HAP-1 (cell line): ENCODE data around the gene SSH2.

ENCODE experiments used
- DNase-seq, 2 experiments: peaks; one replicate each; pipeline ENCODE4 v3.0.0-alpha.2; 2016 to 2020; ENCODE audit warnings: low spot score in 2 of 2
- H3K27me3 ChIP-seq: fragments of 250-450 bp; sonication (Bioruptor Pico); 2 replicates; pipeline ENCODE4 v1.5.1; 2020; ENCODE audit warnings: low read depth, mild to moderate bottlenecking, moderate library complexity
- H3K36me3 ChIP-seq: fragments of 250-450 bp; sonication (Bioruptor Pico); replicated peaks from 2 replicates; pipeline ENCODE4 v1.5.1; 2020; ENCODE audit warnings: mild to moderate bottlenecking
- H3K4me1 ChIP-seq: fragments of 250-450 bp; sonication (Bioruptor Pico); 2 replicates; pipeline ENCODE4 v1.5.1; 2020; ENCODE audit warnings: mild to moderate bottlenecking
- H3K4me3 ChIP-seq: fragments of 250-450 bp; sonication (Bioruptor Pico); 2 replicates; pipeline ENCODE4 v1.5.1; 2020; ENCODE audit warnings: mild to moderate bottlenecking, moderate library complexity
- H3K9me3 ChIP-seq: fragments of 250-450 bp; sonication (Bioruptor Pico); 2 replicates; pipeline ENCODE4 v1.5.1; 2020; ENCODE audit warnings: mild to moderate bottlenecking, moderate library complexity
- in situ Hi-C: fragments of 300-500 bp; cut with MboI; formaldehyde crosslinking; loops from 3 replicates; pipeline ENCODE4 v1.14.3; 2020; ENCODE audit warnings: low sequenced_read_pairs, inconsistent platforms, mixed read lengths

Gene SSH2

DNA sequence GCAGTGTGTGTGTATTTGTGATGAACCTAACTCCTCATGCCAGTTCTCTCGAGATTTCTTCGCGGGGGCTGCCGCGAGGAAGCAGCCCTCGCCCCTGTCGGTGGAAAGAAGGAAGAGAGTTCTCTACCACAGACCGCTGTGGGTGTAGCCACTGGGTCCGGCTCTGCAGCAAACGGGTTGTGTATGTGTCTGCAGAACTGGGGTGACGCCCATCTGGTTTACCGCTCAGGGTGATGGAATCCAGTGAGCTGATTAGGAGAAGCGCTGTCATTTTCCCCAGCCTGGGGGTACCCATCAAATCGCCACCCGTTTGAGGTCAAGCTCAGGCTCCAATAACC, 315.0 kb downstream of the SSH2 start:
- Histone ChIP-seq H3K36me3 (peaks cover 3% of the 10 kb centered on the region; the same call in 1 of the 2 replicates), H3K4me1 (peaks cover 8% of the 10 kb centered on the region), H3K27me3 (no peaks in the 10 kb centered on the region), H3K9me3 (no peaks in the 10 kb centered on the region), H3K4me3 (no peak overlapping the region)
- in situ Hi-C loops, result loop anchor here (5.0 to 25.0 kb wide), 2 partner anchors 48 to 322 kb away; partner anchors contain the start of genes ABHD15, EFCAB5, SSH2 and TP53I13
- DNase-seq, result no peak

DNA sequence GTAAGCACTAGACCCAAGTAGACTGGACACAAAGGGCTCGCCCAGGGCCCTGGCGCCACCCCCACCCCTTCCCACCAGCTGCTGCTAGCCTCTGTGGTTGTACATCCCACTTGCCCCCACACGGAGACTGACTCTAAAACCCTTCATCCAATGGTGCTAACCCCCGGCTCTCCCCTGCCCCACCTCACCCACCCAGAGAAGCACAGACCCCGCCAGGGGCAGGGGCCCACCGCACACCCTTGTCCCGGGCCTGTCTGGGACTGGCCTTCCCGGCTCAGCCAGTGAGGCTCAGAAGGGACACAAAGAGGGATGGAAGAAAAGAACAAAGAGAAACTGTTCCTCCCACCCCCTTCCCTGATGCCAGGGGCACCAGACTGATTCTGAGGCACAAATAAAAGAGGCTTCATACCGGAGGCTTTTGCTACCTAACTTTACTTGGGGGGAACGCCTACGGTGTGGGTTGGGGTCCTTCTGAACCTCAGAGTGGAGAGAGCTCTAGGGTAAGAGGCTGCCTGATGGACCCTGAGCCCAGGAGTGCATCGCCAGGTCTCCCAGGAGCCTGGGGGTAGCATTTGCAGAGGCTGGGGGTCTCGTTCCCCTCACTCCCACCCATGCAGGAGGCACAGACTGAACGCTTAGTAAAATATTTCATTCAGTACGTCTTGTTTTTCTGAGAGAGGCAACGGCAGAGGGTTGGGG, 315.5 kb downstream of the SSH2 start:
- no peaks in the 10 kb centered on the region for H3K9me3 ChIP-seq
- no peak overlapping the region for H3K4me3 ChIP-seq
- H3K27me3 ChIP-seq, result no peaks in the 10 kb centered on the region
- H3K4me1 ChIP-seq, result peaks cover 8% of the 10 kb centered on the region
- no peak for DNase-seq
- H3K36me3 ChIP-seq, result peaks cover 3% of the 10 kb centered on the region; the same call in 1 of the 2 replicates
- in situ Hi-C loops, result loop anchor here (5.0 to 25.0 kb wide), 2 partner anchors 47 to 323 kb away; partner anchors contain the start of genes ABHD15, EFCAB5, SSH2 and TP53I13

DNA sequence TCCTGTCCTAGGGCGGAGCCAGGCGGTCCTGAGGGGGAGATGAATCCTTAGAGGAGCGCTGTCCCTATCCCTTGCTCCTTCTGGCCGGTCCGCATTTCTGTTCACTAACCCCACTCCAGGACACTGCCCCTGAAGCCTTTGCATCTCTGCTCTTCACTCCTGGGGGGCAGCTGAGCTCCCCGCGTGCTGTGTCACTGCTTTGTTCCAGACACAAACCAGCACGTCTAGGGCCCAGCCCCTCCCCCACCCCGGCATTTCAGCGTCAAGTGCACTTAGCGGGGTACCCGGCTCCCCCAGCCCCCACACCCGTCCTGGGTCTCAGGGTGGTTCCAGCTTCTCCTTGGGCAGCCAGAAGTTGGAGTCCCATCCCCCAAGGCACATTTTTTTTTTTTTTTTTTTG, 316.2 kb downstream of the SSH2 start:
- Histone ChIP-seq H3K4me1 (peaks cover 8% of the 10 kb centered on the region), H3K9me3 (no peaks in the 10 kb centered on the region), H3K4me3 (no peak overlapping the region), H3K27me3 (no peaks in the 10 kb centered on the region), H3K36me3 (peaks cover 3% of the 10 kb centered on the region; the same call in 1 of the 2 replicates)
- no peak for DNase-seq
- in situ Hi-C loops, result loop anchor here (25.0 kb wide), 1 partner anchor 323 kb away; the partner anchor contains the start of genes EFCAB5 and SSH2

DNA sequence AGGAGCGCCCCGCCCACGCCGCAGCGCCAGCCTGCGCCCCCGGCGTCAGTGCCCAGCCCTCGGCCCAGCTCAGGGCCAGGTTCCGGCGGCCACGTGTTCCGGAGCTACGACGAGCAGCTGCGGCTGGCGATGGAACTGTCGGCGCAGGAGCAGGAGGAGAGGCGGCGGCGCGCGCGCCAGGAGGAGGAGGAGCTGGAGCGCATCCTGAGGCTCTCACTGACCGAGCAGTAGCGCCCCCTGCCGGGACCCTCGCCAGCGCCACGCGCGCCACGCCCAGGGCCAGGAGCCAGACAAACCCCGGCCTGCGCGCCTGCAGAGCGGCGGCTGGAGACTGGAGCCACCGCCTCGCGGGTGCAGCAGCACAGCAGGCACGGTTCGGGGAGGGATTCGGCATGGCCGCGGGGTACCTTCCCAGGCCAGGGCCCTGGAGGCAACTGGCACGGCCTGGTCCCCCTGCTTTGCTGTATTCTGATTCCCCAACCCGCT, 316.6 kb downstream of the SSH2 start:
- no peak for DNase-seq
- Histone ChIP-seq H3K4me1 (peaks cover 8% of the 10 kb centered on the region), H3K4me3 (no peak overlapping the region), H3K27me3 (no peaks in the 10 kb centered on the region), H3K36me3 (peaks cover 3% of the 10 kb centered on the region; the same call in 1 of the 2 replicates), H3K9me3 (no peaks in the 10 kb centered on the region)
- in situ Hi-C loops, result loop anchor here (25.0 kb wide), 1 partner anchor 324 kb away; the partner anchor contains the start of genes EFCAB5 and SSH2

DNA sequence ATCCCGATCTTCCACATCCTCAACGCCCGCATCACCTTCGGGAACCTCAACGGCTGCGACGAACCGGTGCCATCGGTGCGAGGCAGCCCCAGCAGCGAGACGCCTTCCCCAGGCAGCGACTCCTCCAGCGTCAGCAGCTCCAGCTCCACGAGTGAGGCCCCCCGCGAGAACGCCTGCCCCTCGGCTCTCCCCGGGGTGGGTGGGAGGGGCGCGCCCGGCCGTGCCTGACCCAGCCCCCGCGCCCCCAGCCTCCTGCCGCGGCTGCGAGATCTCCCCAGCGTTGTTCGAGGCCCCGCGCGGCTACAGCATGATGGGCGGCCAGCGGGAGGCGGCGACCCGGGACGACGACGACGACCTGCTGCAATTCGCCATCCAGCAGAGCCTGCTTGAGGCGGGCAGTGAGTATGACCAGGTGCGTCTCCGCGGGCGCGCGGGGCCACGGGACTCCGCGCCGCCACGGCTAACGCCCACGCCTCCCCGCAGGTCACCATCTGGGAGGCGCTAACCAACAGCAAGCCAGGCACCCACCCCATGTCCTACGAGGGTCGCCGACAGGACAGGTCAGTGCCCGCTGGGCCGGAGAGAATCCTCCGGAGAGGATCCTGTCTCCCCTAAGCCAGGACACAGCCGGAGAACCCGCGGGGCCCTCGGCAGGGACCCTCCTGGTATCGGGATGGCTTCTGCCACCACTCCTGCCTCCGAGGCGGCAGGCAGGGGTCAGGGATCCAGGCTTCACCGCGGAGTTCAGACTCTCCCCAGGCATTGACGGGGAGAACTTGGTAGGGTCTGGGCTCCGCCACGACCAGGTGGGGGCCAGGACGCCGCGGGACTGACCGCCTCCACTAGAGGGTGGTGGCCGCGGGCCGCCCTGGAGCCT, 317.4 kb downstream of the SSH2 start:
- in situ Hi-C loops, result loop anchor here (25.0 kb wide), 1 partner anchor 325 kb away; the partner anchor contains the start of genes EFCAB5 and SSH2
- DNase-seq, result no peak
- no peaks in the 10 kb centered on the region for H3K27me3 ChIP-seq
- no peaks in the 10 kb centered on the region for H3K9me3 ChIP-seq
- peaks cover 5% of the 10 kb centered on the region for H3K4me1 ChIP-seq
- H3K4me3 ChIP-seq, result no peak overlapping the region
- H3K36me3 ChIP-seq, result peaks cover 3% of the 10 kb centered on the region; the same call in 1 of the 2 replicates

DNA sequence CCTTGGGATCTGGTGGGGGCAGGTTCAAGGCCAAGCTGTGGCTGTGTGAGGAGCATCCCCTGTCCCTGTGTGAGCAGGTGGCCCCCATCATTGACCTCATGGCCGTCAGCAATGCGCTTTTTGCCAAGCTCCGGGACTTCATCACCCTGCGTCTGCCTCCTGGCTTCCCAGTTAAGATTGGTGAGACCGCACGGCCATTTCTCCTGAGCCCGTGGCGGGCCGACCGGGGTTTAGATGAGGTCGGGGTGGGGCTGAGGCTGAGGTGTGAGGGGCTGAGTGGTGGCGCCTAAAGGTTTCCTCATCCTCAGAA, 318.0 kb downstream of the SSH2 start:
- Histone ChIP-seq H3K4me3 (no peak overlapping the region), H3K27me3 (no peaks in the 10 kb centered on the region), H3K36me3 (peaks cover 3% of the 10 kb centered on the region; the same call in 1 of the 2 replicates), H3K9me3 (no peaks in the 10 kb centered on the region), H3K4me1 (no peaks in the 10 kb centered on the region)
- in situ Hi-C loops, result loop anchor here (25.0 kb wide), 1 partner anchor 325 kb away; the partner anchor contains the start of genes EFCAB5 and SSH2
- no peak for DNase-seq

DNA sequence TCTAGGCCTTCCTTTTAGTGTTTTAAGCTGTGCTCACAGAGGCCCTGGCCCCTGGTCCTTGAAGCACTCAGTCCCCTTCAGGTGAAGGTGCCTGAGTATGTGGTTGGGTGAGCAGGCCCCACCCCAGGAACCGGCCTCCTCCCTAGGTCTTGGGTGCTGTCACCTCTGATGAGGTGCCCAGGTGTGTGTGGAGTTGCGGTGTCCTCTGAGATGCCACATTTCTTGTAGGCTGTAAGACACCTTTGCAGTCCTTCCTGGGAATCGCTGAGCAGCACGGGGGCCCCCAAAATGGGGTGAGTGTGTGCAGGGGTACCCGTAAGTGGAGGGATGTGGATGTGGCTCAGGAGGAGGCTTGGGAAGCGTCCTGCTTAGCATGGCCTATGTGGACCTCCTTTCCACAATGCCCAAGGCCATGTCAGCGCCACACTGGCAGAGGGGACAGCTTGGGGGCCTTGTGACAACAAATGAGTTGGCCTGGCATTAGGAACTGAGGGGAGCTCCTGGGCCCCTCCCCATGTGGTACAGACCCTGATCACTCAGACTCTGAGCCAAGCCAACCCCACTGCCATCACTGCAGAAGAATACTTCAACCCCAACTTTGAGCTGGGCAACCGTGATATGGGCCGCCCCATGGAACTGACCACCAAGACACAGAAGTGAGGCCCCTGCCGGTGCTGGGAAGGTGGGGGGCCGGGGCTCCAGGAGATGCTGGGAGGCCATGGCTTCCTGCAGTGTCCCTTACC, 318.5 kb downstream of the SSH2 start:
- in situ Hi-C loops, result loop anchor here (25.0 kb wide), 1 partner anchor 326 kb away; the partner anchor contains the start of genes EFCAB5 and SSH2
- no peak for DNase-seq
- H3K9me3 ChIP-seq, result no peaks in the 10 kb centered on the region

DNA sequence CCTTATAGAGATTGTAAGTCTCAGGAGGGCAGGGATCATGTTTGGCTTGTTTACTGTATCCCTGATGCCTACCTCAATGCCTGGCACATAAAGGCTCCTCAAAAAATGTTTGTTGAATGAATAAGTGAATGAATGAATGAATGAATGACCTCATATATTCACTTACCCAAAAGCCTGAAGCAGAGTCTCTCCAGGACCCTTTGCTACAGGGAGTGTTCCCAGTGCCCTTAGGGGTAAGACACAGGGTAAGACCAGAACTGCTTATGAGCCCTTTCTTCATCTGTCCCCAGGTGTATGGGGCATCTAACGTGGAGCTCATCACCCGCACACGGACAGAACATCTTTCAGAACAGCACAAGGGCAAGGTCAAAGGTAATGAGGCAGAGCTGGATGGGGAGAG, 319.6 kb downstream of the SSH2 start:
- H3K36me3 ChIP-seq, result peaks cover 3% of the 10 kb centered on the region; the same call in 1 of the 2 replicates
- no peak overlapping the region for H3K4me3 ChIP-seq
- no peaks in the 10 kb centered on the region for H3K9me3 ChIP-seq
- in situ Hi-C loops, result loop anchor here (25.0 kb wide), 1 partner anchor 327 kb away; the partner anchor contains the start of genes EFCAB5 and SSH2
- no peaks in the 10 kb centered on the region for H3K4me1 ChIP-seq
- DNase-seq, result no peak
- no peaks in the 10 kb centered on the region for H3K27me3 ChIP-seq

More for the DNA sequence above, 318.5 kb downstream of the SSH2 start:
- H3K36me3 ChIP-seq, result peaks cover 3% of the 10 kb centered on the region; the same call in 1 of the 2 replicates
- no peaks in the 10 kb centered on the region for H3K4me1 ChIP-seq
- H3K27me3 ChIP-seq, result no peaks in the 10 kb centered on the region
- no peak overlapping the region for H3K4me3 ChIP-seq

DNA sequence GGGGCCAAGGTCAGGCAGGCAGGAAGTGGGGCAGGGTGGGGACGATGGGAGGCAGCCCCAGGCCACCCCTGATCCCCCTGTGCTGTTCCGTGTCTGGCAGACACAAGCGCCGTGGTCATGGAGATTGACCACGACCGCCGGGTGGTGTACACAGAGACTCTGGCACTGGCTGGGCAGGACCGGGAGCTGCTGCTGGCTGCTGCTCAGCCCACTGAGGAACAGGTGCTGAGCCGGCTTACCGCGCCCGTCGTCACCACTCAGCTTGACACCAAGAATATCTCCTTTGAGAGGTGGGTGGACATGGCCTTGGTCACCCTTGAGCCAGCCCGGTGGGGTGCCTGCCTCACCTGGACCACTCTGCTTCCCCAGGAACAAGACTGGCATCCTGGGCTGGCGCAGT, 321.0 kb downstream of the SSH2 start:
- Histone ChIP-seq H3K9me3 (no peaks in the 10 kb centered on the region), H3K4me3 (no peak overlapping the region), H3K27me3 (no peaks in the 10 kb centered on the region), H3K4me1 (no peaks in the 10 kb centered on the region; the same call in 1 of the 2 replicates), H3K36me3 (peaks cover 3% of the 10 kb centered on the region; the same call in 1 of the 2 replicates)
- no peak for DNase-seq
- in situ Hi-C loops, result loop anchor here (25.0 kb wide), 1 partner anchor 328 kb away; the partner anchor contains the start of genes EFCAB5 and SSH2

DNA sequence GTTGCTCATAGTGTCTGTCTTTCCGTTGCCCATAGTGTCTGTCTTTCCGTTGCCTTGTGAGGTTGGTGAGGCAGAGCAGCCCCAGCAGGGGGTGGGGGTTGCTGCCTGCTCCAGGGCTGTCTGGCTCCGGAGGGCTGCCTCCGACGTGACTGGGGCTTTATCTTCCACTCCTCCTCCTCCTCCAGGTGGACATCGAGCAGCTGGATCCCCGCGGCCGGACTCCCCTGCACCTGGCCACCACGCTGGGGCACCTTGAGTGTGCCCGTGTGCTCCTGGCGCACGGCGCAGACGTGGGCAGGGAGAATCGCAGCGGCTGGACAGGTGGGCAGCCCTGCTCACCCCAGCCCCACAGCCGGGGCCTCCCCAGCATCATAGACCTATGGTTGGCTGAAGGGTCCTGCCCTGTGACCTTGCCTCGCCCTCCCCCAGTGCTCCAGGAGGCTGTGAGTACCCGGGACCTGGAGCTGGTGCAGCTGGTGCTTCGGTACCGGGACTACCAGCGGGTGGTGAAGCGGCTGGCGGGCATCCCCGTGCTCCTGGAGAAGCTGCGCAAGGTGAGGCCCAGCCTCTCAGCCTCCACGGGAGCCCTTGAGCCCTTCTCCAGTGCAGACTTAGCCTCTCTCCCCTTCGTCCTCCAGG, 322.4 kb downstream of the SSH2 start:
- Histone ChIP-seq H3K36me3 (peaks cover under 1% of the 10 kb centered on the region; the same call in 1 of the 2 replicates), H3K4me3 (no peak overlapping the region), H3K9me3 (no peaks in the 10 kb centered on the region), H3K27me3 (no peaks in the 10 kb centered on the region), H3K4me1 (no peaks in the 10 kb centered on the region; the same call in 1 of the 2 replicates)
- no peak for DNase-seq
- in situ Hi-C loops, result loop anchor here (25.0 kb wide), 1 partner anchor 330 kb away; the partner anchor contains the start of genes EFCAB5 and SSH2

DNA sequence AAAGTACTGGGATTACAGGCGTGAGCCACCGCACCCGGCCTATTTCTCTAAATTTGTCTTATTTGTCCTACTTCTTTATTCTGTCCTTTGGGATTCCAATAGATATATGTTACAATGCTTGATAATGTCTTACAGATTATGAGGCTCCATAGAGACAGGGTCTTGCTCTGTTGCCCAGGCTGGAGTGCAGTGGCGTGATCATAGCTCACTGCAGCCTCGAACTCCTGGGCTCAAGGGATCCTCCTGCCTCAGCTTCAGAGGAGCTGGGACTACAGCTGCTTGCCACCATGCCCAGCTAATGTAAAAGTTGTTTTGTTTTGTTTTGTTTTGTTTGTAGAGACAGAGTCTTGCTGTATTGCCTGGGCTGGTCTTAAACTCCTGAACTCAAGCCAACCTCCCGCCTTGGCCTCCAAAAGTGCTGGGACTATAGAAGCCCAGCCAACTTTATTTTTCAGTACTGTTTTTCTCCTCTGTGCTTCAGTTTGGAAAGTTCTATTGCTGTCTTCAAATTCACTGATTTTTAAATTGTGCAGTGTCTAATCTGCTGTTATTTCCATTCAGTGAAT, 326.8 kb downstream of the SSH2 start:
- in situ Hi-C loops, result loop anchor here (25.0 kb wide), 1 partner anchor 334 kb away; the partner anchor contains the start of genes EFCAB5 and SSH2
- H3K36me3 ChIP-seq, result no peaks in the 10 kb centered on the region
- DNase-seq, result no peak

More for the DNA sequence above, 326.8 kb downstream of the SSH2 start:
- Histone ChIP-seq H3K9me3 (no peaks in the 10 kb centered on the region), H3K27me3 (no peaks in the 10 kb centered on the region), H3K4me1 (peaks cover under 1% of the 10 kb centered on the region), H3K4me3 (no peak overlapping the region)
